ENCODE data around the gene LTBP1. TPM values are rescaled to one million over a fixed set of nuclear protein-coding genes. Genes with fewer than 3 reads are reported as not detected.

The LTBP1 gene
- total RNA-seq, 1 experiment from 2014 or later, result 12.5 TPM

DNA sequence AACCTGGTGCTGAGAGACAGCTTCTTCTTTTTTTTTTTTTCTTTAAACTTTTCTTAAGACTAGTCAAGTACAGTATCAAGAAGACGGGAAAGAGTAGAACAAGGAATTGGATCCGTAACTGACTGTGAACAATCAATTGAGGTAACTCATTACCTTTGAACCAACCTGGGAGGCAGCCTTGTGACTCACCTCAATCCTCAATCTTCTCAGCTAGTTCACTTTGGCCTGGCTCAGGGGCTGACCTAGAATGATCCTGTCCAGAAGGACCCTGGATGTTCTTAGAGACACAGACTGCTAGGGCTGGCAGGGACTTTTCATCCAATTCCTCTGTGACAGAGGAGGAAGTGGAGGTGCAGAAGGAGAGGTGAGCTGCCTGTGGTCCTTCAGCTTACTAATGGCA, 1.5 kb upstream of the LTBP1 start:
- intact Hi-C loops (cut with micrococcal nuclease; ENCODE audit: unreplicated experiment), result loop anchor here (10.0 kb wide), 1 partner anchor 430 kb away; no protein-coding TSS in a partner anchor

DNA sequence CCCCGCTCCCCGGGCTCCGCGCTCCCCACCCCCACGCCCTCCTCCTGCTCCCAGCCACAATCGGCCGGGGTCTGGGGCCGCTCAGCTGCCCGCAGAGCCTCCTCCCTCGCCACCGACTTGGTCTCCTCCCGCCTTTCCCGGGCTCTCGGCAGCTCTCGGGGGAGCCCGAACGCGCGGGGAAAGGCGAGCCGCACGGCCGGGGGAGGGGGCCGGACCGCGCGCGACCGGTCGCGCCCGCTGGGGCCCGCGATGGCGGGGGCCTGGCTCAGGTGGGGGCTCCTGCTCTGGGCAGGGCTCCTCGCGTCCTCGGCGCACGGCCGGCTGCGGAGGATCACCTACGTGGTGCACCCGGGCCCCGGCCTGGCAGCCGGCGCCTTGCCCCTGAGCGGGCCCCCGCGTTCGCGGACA, 327 bp downstream of the LTBP1 start:
- BruUV-seq (replicated peaks), result no TSS peak
- intact Hi-C loops (cut with micrococcal nuclease; ENCODE audit: unreplicated experiment) (loop anchor here (10.0 kb wide), 1 partner anchor 428 kb away; no protein-coding TSS in a partner anchor), in situ Hi-C loops (cut with HindIII; ENCODE audit: low pct_unique_long_range_greater_than_20kb, low sequenced_read_pairs) (loop anchor here (10.0 kb wide), 1 partner anchor 428 kb away; no protein-coding TSS in a partner anchor)
- CTCF ChIA-PET, result no interaction called here
- Histone ChIP-seq H3K36me3 (ENCODE audit: control insufficient read depth, insufficient read depth, low read length) (no peaks in the 10 kb centered on the region), H3K9me3 (ENCODE audit: control insufficient read depth, insufficient read depth, low read depth, low read length) (no peaks in the 10 kb centered on the region), H3K27me3 (ENCODE audit: control insufficient read depth, insufficient read depth, low read length) (no peaks in the 10 kb centered on the region), H3K27ac (ENCODE audit: low read length) (no peak overlapping the region), H3K4me3 (ENCODE audit: low read depth in 2 of 2, low read length in 2 of 2) (peak overlapping the region; percentile 60 to 70), H3K4me1 (ENCODE audit: control insufficient read depth, insufficient read depth, low read length) (no peaks in the 10 kb centered on the region)
- TF ChIP-seq SIN3A (IDR thresholded peaks at IDR 0.05; ENCODE audit: borderline replicate concordance, insufficient read depth, low read depth, low read length), result no peak
- TF ChIP-seq TCF7L2 (IDR thresholded peaks at IDR 0.05; ENCODE audit: low read depth, low read length), result no peak
- TF ChIP-seq, protein P1, sequence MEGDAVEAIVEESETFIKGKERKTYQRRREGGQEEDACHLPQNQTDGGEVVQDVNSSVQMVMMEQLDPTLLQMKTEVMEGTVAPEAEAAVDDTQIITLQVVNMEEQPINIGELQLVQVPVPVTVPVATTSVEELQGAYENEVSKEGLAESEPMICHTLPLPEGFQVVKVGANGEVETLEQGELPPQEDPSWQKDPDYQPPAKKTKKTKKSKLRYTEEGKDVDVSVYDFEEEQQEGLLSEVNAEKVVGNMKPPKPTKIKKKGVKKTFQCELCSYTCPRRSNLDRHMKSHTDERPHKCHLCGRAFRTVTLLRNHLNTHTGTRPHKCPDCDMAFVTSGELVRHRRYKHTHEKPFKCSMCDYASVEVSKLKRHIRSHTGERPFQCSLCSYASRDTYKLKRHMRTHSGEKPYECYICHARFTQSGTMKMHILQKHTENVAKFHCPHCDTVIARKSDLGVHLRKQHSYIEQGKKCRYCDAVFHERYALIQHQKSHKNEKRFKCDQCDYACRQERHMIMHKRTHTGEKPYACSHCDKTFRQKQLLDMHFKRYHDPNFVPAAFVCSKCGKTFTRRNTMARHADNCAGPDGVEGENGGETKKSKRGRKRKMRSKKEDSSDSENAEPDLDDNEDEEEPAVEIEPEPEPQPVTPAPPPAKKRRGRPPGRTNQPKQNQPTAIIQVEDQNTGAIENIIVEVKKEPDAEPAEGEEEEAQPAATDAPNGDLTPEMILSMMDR (IDR thresholded peaks at IDR 0.05), result no peak
- no peak for TF ChIP-seq POLR2AphosphoS5 (IDR thresholded peaks at IDR 0.05; ENCODE audit: low read depth, low read length)
- no peak for TF ChIP-seq REST (IDR thresholded peaks at IDR 0.05; ENCODE audit: insufficient read depth in 1 of 2, low read depth in 2 of 2, low read length in 1 of 2)
- ATAC-seq (peak; percentile 71), DNase-seq (ENCODE audit: low read depth, low spot score) (no peak)
- POLR2A ChIA-PET, result no interaction called here

More for the DNA sequence above, 1.5 kb upstream of the LTBP1 start:
- Histone ChIP-seq H3K36me3 (ENCODE audit: control insufficient read depth, insufficient read depth, low read length) (no peaks in the 10 kb centered on the region), H3K4me3 (ENCODE audit: low read depth in 2 of 2, low read length in 2 of 2) (no peak overlapping the region), H3K9me3 (ENCODE audit: control insufficient read depth, insufficient read depth, low read depth, low read length) (no peaks in the 10 kb centered on the region), H3K27ac (ENCODE audit: low read length) (no peak overlapping the region), H3K4me1 (ENCODE audit: control insufficient read depth, insufficient read depth, low read length) (no peaks in the 10 kb centered on the region), H3K27me3 (ENCODE audit: control insufficient read depth, insufficient read depth, low read length) (no peaks in the 10 kb centered on the region)
- in situ Hi-C loops (cut with HindIII; ENCODE audit: low pct_unique_long_range_greater_than_20kb, low sequenced_read_pairs), result loop anchor here (10.0 kb wide), 1 partner anchor 430 kb away; no protein-coding TSS in a partner anchor
- CTCF ChIA-PET, result no interaction called here
- no peak for DNase-seq (ENCODE audit: low read depth, low spot score)
- POLR2A ChIA-PET, result no interaction called here
- TF ChIP-seq TCF7L2 (IDR thresholded peaks at IDR 0.05; ENCODE audit: low read depth, low read length) (no peak), REST (IDR thresholded peaks at IDR 0.05; ENCODE audit: insufficient read depth in 1 of 2, low read depth in 2 of 2, low read length in 1 of 2) (no peak), POLR2AphosphoS5 (IDR thresholded peaks at IDR 0.05; ENCODE audit: low read depth, low read length) (no peak)
- BruUV-seq (replicated peaks), result no TSS peak
- no peak for ATAC-seq

All from Panc1 (cell line).